ENCODE measurements around the gene OR8G5. TPM values are rescaled to one million over a fixed set of nuclear protein-coding genes. Genes with fewer than 3 reads are reported as not detected.

OR8G5 gene
- total and polyA plus RNA-seq, 2 donors (not counting 1 experiment from before 2014, with no cell fraction given), result not detected

DNA sequence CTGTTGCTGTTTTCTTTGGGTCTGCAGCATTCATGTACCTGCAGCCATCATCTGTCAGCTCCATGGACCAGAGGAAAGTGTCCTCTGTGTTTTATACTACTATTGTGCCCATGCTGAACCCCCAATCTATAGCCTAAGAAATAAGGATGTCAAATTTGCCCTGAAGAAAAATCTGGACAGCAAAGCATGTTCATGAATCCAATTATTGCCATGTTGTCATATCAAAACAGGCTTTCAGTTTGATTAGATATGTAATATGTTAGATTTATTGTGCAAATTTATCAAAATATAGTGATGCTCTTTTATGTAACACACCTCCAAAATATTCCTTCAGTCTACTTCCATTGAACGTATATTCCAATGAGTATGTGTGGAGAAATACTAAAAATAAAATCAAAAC lies 30.7 kb upstream of the OR8G5 start:
- ATAC-seq (ENCODE audit: low read depth) (no peak), DNase-seq (no peak)
- Mint-ChIP-seq H3K4me3 (no peak overlapping the region), H3K9me3 (ENCODE audit: insufficient read depth) (no peaks in the 10 kb centered on the region), H3K27me3 (peaks cover 7% of the 10 kb centered on the region), H3K27ac (no peak overlapping the region), H3K4me1 (no peaks in the 10 kb centered on the region)
- no peaks in the 10 kb centered on the region for H3K27me3 ChIP-seq (replicated peaks in 1 of 4; ENCODE audit: control extremely low read depth in 1 of 4, control insufficient read depth in 3 of 4, insufficient read depth in 4 of 4, low read length in 3 of 4)
- no peak overlapping the region for H3K4me3 ChIP-seq (ENCODE audit: control extremely low read depth in 1 of 5, extremely low read depth in 1 of 5, insufficient read depth in 1 of 5, low read depth in 2 of 5, low read length in 4 of 5)
- no peaks in the 10 kb centered on the region for H3K4me1 ChIP-seq (ENCODE audit: control insufficient read depth in 2 of 2, insufficient read depth in 2 of 2, low read length in 2 of 2)
- TF ChIP-seq, protein P1, sequence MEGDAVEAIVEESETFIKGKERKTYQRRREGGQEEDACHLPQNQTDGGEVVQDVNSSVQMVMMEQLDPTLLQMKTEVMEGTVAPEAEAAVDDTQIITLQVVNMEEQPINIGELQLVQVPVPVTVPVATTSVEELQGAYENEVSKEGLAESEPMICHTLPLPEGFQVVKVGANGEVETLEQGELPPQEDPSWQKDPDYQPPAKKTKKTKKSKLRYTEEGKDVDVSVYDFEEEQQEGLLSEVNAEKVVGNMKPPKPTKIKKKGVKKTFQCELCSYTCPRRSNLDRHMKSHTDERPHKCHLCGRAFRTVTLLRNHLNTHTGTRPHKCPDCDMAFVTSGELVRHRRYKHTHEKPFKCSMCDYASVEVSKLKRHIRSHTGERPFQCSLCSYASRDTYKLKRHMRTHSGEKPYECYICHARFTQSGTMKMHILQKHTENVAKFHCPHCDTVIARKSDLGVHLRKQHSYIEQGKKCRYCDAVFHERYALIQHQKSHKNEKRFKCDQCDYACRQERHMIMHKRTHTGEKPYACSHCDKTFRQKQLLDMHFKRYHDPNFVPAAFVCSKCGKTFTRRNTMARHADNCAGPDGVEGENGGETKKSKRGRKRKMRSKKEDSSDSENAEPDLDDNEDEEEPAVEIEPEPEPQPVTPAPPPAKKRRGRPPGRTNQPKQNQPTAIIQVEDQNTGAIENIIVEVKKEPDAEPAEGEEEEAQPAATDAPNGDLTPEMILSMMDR (IDR thresholded peaks at IDR 0.05), result no peak
- no peak for TF ChIP-seq EZH2 (IDR thresholded peaks at IDR 0.05; ENCODE audit: borderline replicate concordance, insufficient read depth, low read depth, low read length, poor library complexity, severe bottlenecking)
- no peaks in the 10 kb centered on the region for H4K20me1 ChIP-seq (ENCODE audit: control insufficient read depth, insufficient read depth, low read length, poor library complexity, severe bottlenecking)
- H3K79me2 ChIP-seq (ENCODE audit: control insufficient read depth, insufficient read depth, low read length), result no peaks in the 10 kb centered on the region
- ChIA-PET POLR2A (no interaction called here), CTCF (interaction anchor here (0.9 kb wide), 1 partner anchor 11 kb away, joined by 4 read pairs; no protein-coding TSS in a partner anchor)
- H3K4me2 ChIP-seq (replicated peaks; ENCODE audit: low read depth, low read length, poor library complexity, severe bottlenecking), result no peak overlapping the region
- intact Hi-C loops (cut with micrococcal nuclease), result no loop called here
- no peak overlapping the region for H3K9ac ChIP-seq (ENCODE audit: low read length)
- H3K9me3 ChIP-seq (ENCODE audit: control extremely low read depth in 1 of 3, control insufficient read depth in 2 of 3, insufficient read depth in 1 of 3, low read length in 2 of 3), result no peaks in the 10 kb centered on the region
- H3K36me3 ChIP-seq (replicated peaks in 1 of 2; ENCODE audit: control extremely low read depth in 1 of 2, control insufficient read depth in 1 of 2, extremely low read depth in 1 of 2, insufficient read depth in 2 of 2, low read length in 1 of 2), result no peaks in the 10 kb centered on the region
- H3K27ac ChIP-seq (ENCODE audit: low read length in 2 of 2), result no peak overlapping the region
- no CpG with 5 or more reads among the region's 1 CpG for WGBS (ENCODE audit: insufficient coverage)
- H2AFZ ChIP-seq (ENCODE audit: insufficient read depth, low read depth, low read length, poor library complexity, severe bottlenecking), result no peak overlapping the region

DNA sequence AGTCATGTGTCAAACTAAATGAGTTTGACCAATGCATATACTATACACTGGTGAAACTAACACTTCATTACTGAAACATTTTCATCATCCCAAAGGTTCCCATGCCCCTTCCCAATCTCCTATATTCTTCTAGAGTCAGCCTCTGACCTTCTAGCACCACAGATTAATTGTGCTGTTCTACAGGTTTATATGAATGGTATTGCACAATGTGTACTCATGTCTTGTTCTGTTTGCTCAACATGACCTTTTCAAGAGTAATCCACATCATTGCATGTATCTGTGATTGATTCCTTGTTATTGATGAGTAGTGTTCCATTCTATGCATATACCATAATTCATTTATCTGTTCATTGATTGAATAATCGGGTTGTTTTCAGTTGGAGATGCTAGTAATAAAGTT lies 22.8 kb upstream of the OR8G5 start:
- POLR2A ChIA-PET, result no interaction called here
- Histone ChIP-seq H3K4me2 (replicated peaks; ENCODE audit: low read depth, low read length, poor library complexity, severe bottlenecking) (no peak overlapping the region), H3K36me3 (replicated peaks in 1 of 2; ENCODE audit: control extremely low read depth in 1 of 2, control insufficient read depth in 1 of 2, extremely low read depth in 1 of 2, insufficient read depth in 2 of 2, low read length in 1 of 2) (no peaks in the 10 kb centered on the region), H3K4me1 (ENCODE audit: control insufficient read depth in 2 of 2, insufficient read depth in 2 of 2, low read length in 2 of 2) (no peaks in the 10 kb centered on the region), H2AFZ (ENCODE audit: insufficient read depth, low read depth, low read length, poor library complexity, severe bottlenecking) (no peak overlapping the region), H3K27me3 (replicated peaks in 1 of 4; ENCODE audit: control extremely low read depth in 1 of 4, control insufficient read depth in 3 of 4, insufficient read depth in 4 of 4, low read length in 3 of 4) (no peaks in the 10 kb centered on the region), H3K9me3 (ENCODE audit: control extremely low read depth in 1 of 3, control insufficient read depth in 2 of 3, insufficient read depth in 1 of 3, low read length in 2 of 3) (no peaks in the 10 kb centered on the region), H3K79me2 (ENCODE audit: control insufficient read depth, insufficient read depth, low read length) (no peaks in the 10 kb centered on the region), H3K27ac (ENCODE audit: low read length in 2 of 2) (no peak overlapping the region), H3K4me3 (ENCODE audit: control extremely low read depth in 1 of 5, extremely low read depth in 1 of 5, insufficient read depth in 1 of 5, low read depth in 2 of 5, low read length in 4 of 5) (no peak overlapping the region), H3K9ac (ENCODE audit: low read length) (no peak overlapping the region), H4K20me1 (ENCODE audit: control insufficient read depth, insufficient read depth, low read length, poor library complexity, severe bottlenecking) (no peaks in the 10 kb centered on the region)
- intact Hi-C loops (cut with micrococcal nuclease), result no loop called here
- CTCF ChIA-PET, result no interaction called here
- Mint-ChIP-seq H3K9me3 (ENCODE audit: insufficient read depth) (no peaks in the 10 kb centered on the region), H3K27ac (no peak overlapping the region), H3K4me1 (no peaks in the 10 kb centered on the region), H3K4me3 (no peak overlapping the region), H3K27me3 (no peaks in the 10 kb centered on the region)
- no peak for ATAC-seq (ENCODE audit: low read depth)
- TF ChIP-seq EZH2 (IDR thresholded peaks at IDR 0.05; ENCODE audit: borderline replicate concordance, insufficient read depth, low read depth, low read length, poor library complexity, severe bottlenecking), result no peak
- no CpG with 5 or more reads among the region's 1 CpG for WGBS (ENCODE audit: insufficient coverage)
- no peak for DNase-seq

All from B cell (primary cell).